K562 (cell line): ENCODE results near the gene HPS5.

Source experiments
- CBX5 ChIP-seq: IDR thresholded peaks from 2 replicates; pipeline ENCODE4 v1.6.1; 2014; ENCODE audit warnings: low read depth, borderline replicate concordance
- FOXJ3 ChIP-seq: sonication (generic); formaldehyde crosslinking; IDR thresholded peaks from 2 replicates; pipeline ENCODE4 v1.4.0; 2020; ENCODE audit warnings: mild to moderate bottlenecking, missing genetic modification reagents
- FOXM1 ChIP-seq, 2 experiments: fragments of 450-650 bp in 1 of 2; sonication (generic) in 1 of 2; formaldehyde crosslinking in 1 of 2; IDR thresholded peaks; 2 replicates each; pipeline versions ENCODE4 v1.6.1 to v1.9.0; 2017 to 2022; ENCODE audit warnings: low read depth in 2 of 2, mild to moderate bottlenecking in 2 of 2, missing genetic modification reagents in 1 of 2, moderate library complexity in 1 of 2
- HDGF ChIP-seq: fragments of 450-650 bp; IDR thresholded peaks from 2 replicates; pipeline ENCODE4 v1.6.1; 2016
- MTF1 ChIP-seq: fragments of 250-450 bp; sonication (Bioruptor Pico); IDR thresholded peaks from 2 replicates; pipeline ENCODE4 v1.9.0; 2021; ENCODE audit warnings: moderate library complexity, mild to moderate bottlenecking, inconsistent platforms, borderline replicate concordance
- MXI1 ChIP-seq: IDR thresholded peaks from 2 replicates; pipeline ENCODE4 v1.6.1; 2011; ENCODE audit warnings: low read depth, mild to moderate bottlenecking, improper control_type of control experiment, low read length
- PATZ1 ChIP-seq: fragments of 250-450 bp; sonication (Bioruptor Pico); IDR thresholded peaks from 2 replicates; pipeline ENCODE4 v1.5.0; 2020; ENCODE audit warnings: mild to moderate bottlenecking, borderline replicate concordance
- POLR2H ChIP-seq: IDR thresholded peaks from 2 replicates; pipeline ENCODE4 v1.6.1; 2016; ENCODE audit warnings: missing genetic modification characterization, low read depth, mild to moderate bottlenecking, control low read depth, missing compliant biosample characterization, moderate library complexity
- ZBTB8A ChIP-seq: fragments of 450-650 bp; IDR thresholded peaks from 2 replicates; pipeline ENCODE4 v1.6.1; 2018; ENCODE audit warnings: mild to moderate bottlenecking, moderate library complexity; ENCODE audit not compliant: partially characterized antibody
- ZNF232 ChIP-seq: sonication (generic); formaldehyde crosslinking; IDR thresholded peaks from 2 replicates; pipeline ENCODE4 v1.8.0; 2022; ENCODE audit warnings: mild to moderate bottlenecking, missing genetic modification reagents
- TF ChIP-seq, protein P1 (sequence below): sonication (generic); formaldehyde crosslinking; IDR thresholded peaks from 2 replicates; pipeline ENCODE4 v1.8.0; 2023; ENCODE audit warnings: mild to moderate bottlenecking, missing genetic modification reagents
- TF ChIP-seq, protein P2 (sequence below), 2 experiments: fragments of 450-650 bp; formaldehyde crosslinking in 1 of 2; IDR thresholded peaks; 2 replicates each; pipeline versions ENCODE4 v1.4.0 to v1.6.1; 2014 to 2020; ENCODE audit warnings: mild to moderate bottlenecking in 2 of 2, borderline replicate concordance in 1 of 2, low read depth in 1 of 2

DNA sequence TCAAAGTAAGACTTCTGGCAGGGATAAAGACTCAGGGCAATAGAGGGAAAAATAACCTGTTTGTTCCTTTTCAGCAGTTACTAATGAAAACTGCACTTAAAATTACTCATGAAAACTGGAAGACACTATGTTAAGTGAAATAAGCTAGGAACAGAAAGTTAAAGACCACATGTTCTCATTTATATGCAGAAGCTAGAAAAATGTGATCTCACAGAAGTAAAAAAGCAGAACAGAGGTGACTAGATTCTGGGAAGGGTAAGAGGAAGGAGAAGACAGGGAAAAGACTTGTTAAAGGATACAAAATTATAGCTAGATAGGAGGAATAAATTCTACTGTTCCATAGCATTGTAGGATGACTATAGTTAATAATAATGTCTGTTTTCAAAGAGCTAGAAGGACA is 22.2 kb downstream of the HPS5 start:
- no peak for TF ChIP-seq FOXM1 (IDR thresholded peaks at IDR 0.05; ENCODE audit: low read depth)
- no peak for TF ChIP-seq FOXM1 (CRISPR knock-in tag; IDR thresholded peaks at IDR 0.05; ENCODE audit: low read depth)
- TF ChIP-seq ZNF232 (CRISPR knock-in tag) = no peak
- no peak for TF ChIP-seq HDGF
- no peak for TF ChIP-seq ZBTB8A
- TF ChIP-seq, protein P1, sequence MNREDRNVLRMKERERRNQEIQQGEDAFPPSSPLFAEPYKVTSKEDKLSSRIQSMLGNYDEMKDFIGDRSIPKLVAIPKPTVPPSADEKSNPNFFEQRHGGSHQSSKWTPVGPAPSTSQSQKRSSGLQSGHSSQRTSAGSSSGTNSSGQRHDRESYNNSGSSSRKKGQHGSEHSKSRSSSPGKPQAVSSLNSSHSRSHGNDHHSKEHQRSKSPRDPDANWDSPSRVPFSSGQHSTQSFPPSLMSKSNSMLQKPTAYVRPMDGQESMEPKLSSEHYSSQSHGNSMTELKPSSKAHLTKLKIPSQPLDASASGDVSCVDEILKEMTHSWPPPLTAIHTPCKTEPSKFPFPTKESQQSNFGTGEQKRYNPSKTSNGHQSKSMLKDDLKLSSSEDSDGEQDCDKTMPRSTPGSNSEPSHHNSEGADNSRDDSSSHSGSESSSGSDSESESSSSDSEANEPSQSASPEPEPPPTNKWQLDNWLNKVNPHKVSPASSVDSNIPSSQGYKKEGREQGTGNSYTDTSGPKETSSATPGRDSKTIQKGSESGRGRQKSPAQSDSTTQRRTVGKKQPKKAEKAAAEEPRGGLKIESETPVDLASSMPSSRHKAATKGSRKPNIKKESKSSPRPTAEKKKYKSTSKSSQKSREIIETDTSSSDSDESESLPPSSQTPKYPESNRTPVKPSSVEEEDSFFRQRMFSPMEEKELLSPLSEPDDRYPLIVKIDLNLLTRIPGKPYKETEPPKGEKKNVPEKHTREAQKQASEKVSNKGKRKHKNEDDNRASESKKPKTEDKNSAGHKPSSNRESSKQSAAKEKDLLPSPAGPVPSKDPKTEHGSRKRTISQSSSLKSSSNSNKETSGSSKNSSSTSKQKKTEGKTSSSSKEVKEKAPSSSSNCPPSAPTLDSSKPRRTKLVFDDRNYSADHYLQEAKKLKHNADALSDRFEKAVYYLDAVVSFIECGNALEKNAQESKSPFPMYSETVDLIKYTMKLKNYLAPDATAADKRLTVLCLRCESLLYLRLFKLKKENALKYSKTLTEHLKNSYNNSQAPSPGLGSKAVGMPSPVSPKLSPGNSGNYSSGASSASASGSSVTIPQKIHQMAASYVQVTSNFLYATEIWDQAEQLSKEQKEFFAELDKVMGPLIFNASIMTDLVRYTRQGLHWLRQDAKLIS (CRISPR knock-in tag) = no peak
- TF ChIP-seq, protein P2, sequence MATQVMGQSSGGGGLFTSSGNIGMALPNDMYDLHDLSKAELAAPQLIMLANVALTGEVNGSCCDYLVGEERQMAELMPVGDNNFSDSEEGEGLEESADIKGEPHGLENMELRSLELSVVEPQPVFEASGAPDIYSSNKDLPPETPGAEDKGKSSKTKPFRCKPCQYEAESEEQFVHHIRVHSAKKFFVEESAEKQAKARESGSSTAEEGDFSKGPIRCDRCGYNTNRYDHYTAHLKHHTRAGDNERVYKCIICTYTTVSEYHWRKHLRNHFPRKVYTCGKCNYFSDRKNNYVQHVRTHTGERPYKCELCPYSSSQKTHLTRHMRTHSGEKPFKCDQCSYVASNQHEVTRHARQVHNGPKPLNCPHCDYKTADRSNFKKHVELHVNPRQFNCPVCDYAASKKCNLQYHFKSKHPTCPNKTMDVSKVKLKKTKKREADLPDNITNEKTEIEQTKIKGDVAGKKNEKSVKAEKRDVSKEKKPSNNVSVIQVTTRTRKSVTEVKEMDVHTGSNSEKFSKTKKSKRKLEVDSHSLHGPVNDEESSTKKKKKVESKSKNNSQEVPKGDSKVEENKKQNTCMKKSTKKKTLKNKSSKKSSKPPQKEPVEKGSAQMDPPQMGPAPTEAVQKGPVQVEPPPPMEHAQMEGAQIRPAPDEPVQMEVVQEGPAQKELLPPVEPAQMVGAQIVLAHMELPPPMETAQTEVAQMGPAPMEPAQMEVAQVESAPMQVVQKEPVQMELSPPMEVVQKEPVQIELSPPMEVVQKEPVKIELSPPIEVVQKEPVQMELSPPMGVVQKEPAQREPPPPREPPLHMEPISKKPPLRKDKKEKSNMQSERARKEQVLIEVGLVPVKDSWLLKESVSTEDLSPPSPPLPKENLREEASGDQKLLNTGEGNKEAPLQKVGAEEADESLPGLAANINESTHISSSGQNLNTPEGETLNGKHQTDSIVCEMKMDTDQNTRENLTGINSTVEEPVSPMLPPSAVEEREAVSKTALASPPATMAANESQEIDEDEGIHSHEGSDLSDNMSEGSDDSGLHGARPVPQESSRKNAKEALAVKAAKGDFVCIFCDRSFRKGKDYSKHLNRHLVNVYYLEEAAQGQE (IDR thresholded peaks at IDR 0.05; ENCODE audit: borderline replicate concordance) = no peak
- TF ChIP-seq, protein P2 (CRISPR knock-in tag; IDR thresholded peaks at IDR 0.05; ENCODE audit: low read depth) = no peak
- no peak for TF ChIP-seq POLR2H (tag)
- no peak for TF ChIP-seq FOXJ3 (CRISPR knock-in tag)
- TF ChIP-seq MTF1 (CRISPR knock-in tag) = no peak
- TF ChIP-seq PATZ1 (CRISPR knock-in tag) = no peak
- TF ChIP-seq MXI1 = no peak
- no peak for TF ChIP-seq CBX5
